Measurements from ENCODE around the gene SCNN1G. TPM values are rescaled to one million over a fixed set of nuclear protein-coding genes. Genes with fewer than 3 reads are reported as not detected.

The SCNN1G gene
- total and polyA plus RNA-seq, 9 of the 15 experiments (the other 6 are each of a cell fraction or from before 2014, with no cell fraction given) = not detected

- H2AFZ ChIP-seq (ENCODE audit: low read depth, low read length) = no peak overlapping the region
- H3K4me1 ChIP-seq (replicated peaks in 1 of 2; ENCODE audit: control insufficient read depth in 2 of 2, insufficient read depth in 2 of 2, low read length in 2 of 2) = no peaks in the 10 kb centered on the region; a peak in 1 of 5 replicates
- H3K27ac ChIP-seq (ENCODE audit: extremely low read depth, low read depth, low read length) = no peak overlapping the region
- TF ChIP-seq TCFL5 (CRISPR knock-in tag; conservative IDR thresholded peaks at IDR 0.05) (no peak), NRF1 (conservative IDR thresholded peaks at IDR 0.05 in 1 of 2, IDR thresholded peaks at IDR 0.05 in 1 of 2) (peak; percentile 85 to 87)
- FAIRE-seq (no peak), ATAC-seq (no peak), DNase-seq (ENCODE audit: extremely low read depth in 1 of 4, low spot score in 3 of 4) (no peak)
- intact Hi-C loops (cut with micrococcal nuclease) = no loop called here
- peaks cover 5% of the 10 kb centered on the region for H3K9me1 ChIP-seq (ENCODE audit: control insufficient read depth, insufficient read depth, low read length)
- BruUV-seq (replicated peaks) = no TSS peak
- ChIA-PET POLR2A (interaction anchor here (0.9 kb wide), 1 partner anchor 8 kb away, joined by 3 read pairs; no protein-coding TSS in a partner anchor), CTCF (ENCODE audit: low intra/inter-chr PET ratio) (no interaction called here)
- no peak overlapping the region for H3K4me2 ChIP-seq (ENCODE audit: insufficient read depth, low read length)
- H3K9ac ChIP-seq (ENCODE audit: insufficient read depth in 1 of 2, low read depth in 2 of 2, low read length in 2 of 2) = no peak overlapping the region
- no peaks in the 10 kb centered on the region for H3K36me3 ChIP-seq (ENCODE audit: control insufficient read depth, insufficient read depth, low read length)
- H3K79me2 ChIP-seq (ENCODE audit: control insufficient read depth, insufficient read depth, low read length) = no peaks in the 10 kb centered on the region
- peaks cover 0 to 22% of the 10 kb centered on the region in 2 experiments; a peak in 2 of 5 replicates for H3K27me3 ChIP-seq (ENCODE audit: control insufficient read depth in 2 of 2, insufficient read depth in 2 of 2, low read length in 2 of 2)
- 0% methylated on average over 10 of the region's 10 CpGs for WGBS (ENCODE audit: insufficient coverage, low coverage, missing lambda C conversion rate)
- in situ Hi-C loops (cut with MboI) = no loop called here
- H4K20me1 ChIP-seq (replicated peaks; ENCODE audit: control insufficient read depth, insufficient read depth, low read length) = no peaks in the 10 kb centered on the region
- no peak overlapping the region for H3K4me3 ChIP-seq
- H3K9me3 ChIP-seq (replicated peaks; ENCODE audit: control insufficient read depth, insufficient read depth, low read depth, low read length) = no peaks in the 10 kb centered on the region
Observed at GRCh38 chr16:23215435-23215834, 32.9 kb downstream of the SCNN1G start.

GRCh38 chr16:23216658-23217246, 34.2 kb downstream of the SCNN1G start:
- 0% methylated on average over 4 of the region's 4 CpGs for WGBS (ENCODE audit: insufficient coverage, low coverage, missing lambda C conversion rate)
- POLR2A ChIA-PET = interaction anchor here (0.7 to 1.0 kb wide), 2 partner anchors 10 to 11 kb away, joined by 3 to 5 read pairs; no protein-coding TSS in a partner anchor
- intact Hi-C loops (cut with micrococcal nuclease) = no loop called here
- TF ChIP-seq ZNF407 (IDR thresholded peaks at IDR 0.05; ENCODE audit: low read depth) = no peak
- peak; percentile 56 for TF ChIP-seq RBM25 (IDR thresholded peaks at IDR 0.05; ENCODE audit: low read depth, low read length, severe bottlenecking)
- TF ChIP-seq ZNF717 (CRISPR knock-in tag; IDR thresholded peaks at IDR 0.05) = no peak
- no peak for TF ChIP-seq POLR2AphosphoS2 (IDR thresholded peaks at IDR 0.05; ENCODE audit: low read length)

More at GRCh38 chr16:23216658-23217246, 34.2 kb downstream of the SCNN1G start:
- BruUV-seq (replicated peaks) = no TSS peak
- Histone ChIP-seq H3K79me2 (ENCODE audit: control insufficient read depth, insufficient read depth, low read length) (no peaks in the 10 kb centered on the region), H3K4me1 (replicated peaks in 1 of 2; ENCODE audit: control insufficient read depth in 2 of 2, insufficient read depth in 2 of 2, low read length in 2 of 2) (no peaks in the 10 kb centered on the region; a peak in 1 of 5 replicates), H3K36me3 (ENCODE audit: control insufficient read depth, insufficient read depth, low read length) (no peaks in the 10 kb centered on the region), H2AFZ (ENCODE audit: low read depth, low read length) (no peak overlapping the region), H3K4me2 (ENCODE audit: insufficient read depth, low read length) (no peak overlapping the region), H3K9ac (ENCODE audit: insufficient read depth in 1 of 2, low read depth in 2 of 2, low read length in 2 of 2) (no peak overlapping the region), H3K27me3 (ENCODE audit: control insufficient read depth in 2 of 2, insufficient read depth in 2 of 2, low read length in 2 of 2) (peaks cover 0 to 22% of the 10 kb centered on the region in 2 experiments; a peak in 2 of 5 replicates), H4K20me1 (replicated peaks; ENCODE audit: control insufficient read depth, insufficient read depth, low read length) (no peaks in the 10 kb centered on the region), H3K9me3 (replicated peaks; ENCODE audit: control insufficient read depth, insufficient read depth, low read depth, low read length) (no peaks in the 10 kb centered on the region), H3K9me1 (ENCODE audit: control insufficient read depth, insufficient read depth, low read length) (peaks cover 5% of the 10 kb centered on the region), H3K4me3 (no peak overlapping the region), H3K27ac (ENCODE audit: extremely low read depth, low read depth, low read length) (no peak overlapping the region)
- CTCF ChIA-PET (ENCODE audit: low intra/inter-chr PET ratio) = no interaction called here
- ATAC-seq = no peak
- DNase-seq (ENCODE audit: extremely low read depth in 1 of 4, low spot score in 3 of 4) = no peak
- FAIRE-seq = no peak
- in situ Hi-C loops (cut with MboI) = no loop called here
